ENCODE results near the gene MMS19.
"Not testable (repeated sequence)": the region's sequence is repeated elsewhere in the genome, so short reads cannot be mapped to it uniquely, and the experiment has no call there.

MMS19 gene

GRCh38 chr10:97528876-97529275, 30.7 kb upstream of the MMS19 start:
- DNase-seq (ENCODE audit: low read depth), result not testable (repeated sequence)

GRCh38 chr10:97525683-97526110, 27.5 kb upstream of the MMS19 start:
- DNase-seq (ENCODE audit: low read depth), result no peak

- DNase-seq (ENCODE audit: low read depth), result no peak
These were observed 26.9 kb upstream of the MMS19 start for GRCh38 chr10:97525086-97525485.

GRCh38 chr10:97522937-97523336, 24.7 kb upstream of the MMS19 start:
- no peak for DNase-seq (ENCODE audit: low read depth)

- DNase-seq (ENCODE audit: low read depth), result no peak
These were observed 23.8 kb upstream of the MMS19 start for GRCh38 chr10:97522071-97522470.

- DNase-seq (ENCODE audit: low read depth), result no peak
These were observed 22.9 kb upstream of the MMS19 start for GRCh38 chr10:97520978-97521761.

GRCh38 chr10:97520520-97520919, 22.3 kb upstream of the MMS19 start:
- no peak for DNase-seq (ENCODE audit: low read depth)

GRCh38 chr10:97519342-97519741, 21.1 kb upstream of the MMS19 start:
- DNase-seq (ENCODE audit: low read depth), result no peak

GRCh38 chr10:97518301-97519043, 20.2 kb upstream of the MMS19 start:
- DNase-seq (ENCODE audit: low read depth), result no peak

GRCh38 chr10:97517778-97518300, 19.6 kb upstream of the MMS19 start:
- no peak for DNase-seq (ENCODE audit: low read depth)

- no peak for DNase-seq (ENCODE audit: low read depth)
These were observed 19.0 kb upstream of the MMS19 start for GRCh38 chr10:97517096-97517750.

- DNase-seq (ENCODE audit: low read depth), result no peak
These were observed 17.2 kb upstream of the MMS19 start for GRCh38 chr10:97515271-97515978.

- DNase-seq (ENCODE audit: low read depth), result no peak
These were observed 16.1 kb upstream of the MMS19 start for GRCh38 chr10:97514344-97514743.

GRCh38 chr10:97512993-97513392, 14.8 kb upstream of the MMS19 start:
- DNase-seq (ENCODE audit: low read depth), result no peak

GRCh38 chr10:97511711-97512440, 13.7 kb upstream of the MMS19 start:
- DNase-seq (ENCODE audit: low read depth), result no peak

- DNase-seq (ENCODE audit: low read depth), result no peak
These were observed 12.5 kb upstream of the MMS19 start for GRCh38 chr10:97510686-97511085.

- DNase-seq (ENCODE audit: low read depth), result no peak
These were observed 11.0 kb upstream of the MMS19 start for GRCh38 chr10:97509120-97509680.

GRCh38 chr10:97508342-97508741, 10.1 kb upstream of the MMS19 start:
- DNase-seq (ENCODE audit: low read depth), result no peak

GRCh38 chr10:97506199-97506991, 8.2 kb upstream of the MMS19 start:
- DNase-seq (ENCODE audit: low read depth), result no peak

- DNase-seq (ENCODE audit: low read depth), result no peak
These were observed 6.9 kb upstream of the MMS19 start for GRCh38 chr10:97505152-97505551.
